NCI-H226 (cell line): Measurements from ENCODE around the gene MAP7.
"Not testable (repeated sequence)": the region's sequence is repeated elsewhere in the genome, so short reads cannot be mapped to it uniquely, and the experiment has no call there.

Experiments
- DNase-seq: peaks from one replicate; pipeline ENCODE4 v3.0.0-alpha.2; 2015

The MAP7 gene

DNA sequence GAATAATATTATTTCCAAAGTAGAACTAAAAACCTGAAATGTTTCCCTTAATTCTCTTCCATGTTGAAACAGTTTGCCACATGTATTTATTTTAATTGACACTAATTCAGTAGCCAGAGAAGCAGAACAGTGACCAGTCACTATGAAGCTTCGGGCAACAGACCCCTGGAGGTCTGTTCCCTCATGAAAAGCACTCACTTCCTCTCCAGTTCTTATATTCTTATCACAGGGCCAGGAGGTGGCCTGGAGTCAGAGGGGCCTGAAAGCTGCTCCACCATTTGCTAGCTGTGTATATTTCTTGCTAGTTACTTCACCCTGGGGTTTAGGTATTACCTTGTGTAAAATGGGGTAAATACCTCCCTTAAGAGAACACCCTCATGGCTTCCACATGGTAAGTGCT is 49.1 kb downstream of the MAP7 start:
- DNase-seq: no peak

DNA sequence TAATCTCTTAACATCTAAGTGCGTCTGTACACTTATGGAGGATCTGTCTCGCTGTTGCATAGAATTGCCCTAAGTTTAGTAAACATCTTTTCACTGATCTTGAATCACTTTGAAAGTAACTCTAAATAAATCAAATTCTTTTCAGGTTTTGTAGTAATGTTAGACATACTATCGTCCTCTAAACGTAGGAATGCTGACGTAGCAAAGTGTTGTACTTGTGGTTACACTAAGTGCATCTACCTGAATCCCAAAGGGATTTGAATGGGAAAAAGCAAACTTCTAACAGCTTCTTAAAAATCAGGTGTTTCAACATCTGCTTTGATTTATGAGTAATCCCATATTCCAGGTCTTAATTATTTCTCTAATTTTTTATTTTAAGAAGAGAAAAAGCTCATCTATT is 49.8 kb downstream of the MAP7 start:
- no peak for DNase-seq

DNA sequence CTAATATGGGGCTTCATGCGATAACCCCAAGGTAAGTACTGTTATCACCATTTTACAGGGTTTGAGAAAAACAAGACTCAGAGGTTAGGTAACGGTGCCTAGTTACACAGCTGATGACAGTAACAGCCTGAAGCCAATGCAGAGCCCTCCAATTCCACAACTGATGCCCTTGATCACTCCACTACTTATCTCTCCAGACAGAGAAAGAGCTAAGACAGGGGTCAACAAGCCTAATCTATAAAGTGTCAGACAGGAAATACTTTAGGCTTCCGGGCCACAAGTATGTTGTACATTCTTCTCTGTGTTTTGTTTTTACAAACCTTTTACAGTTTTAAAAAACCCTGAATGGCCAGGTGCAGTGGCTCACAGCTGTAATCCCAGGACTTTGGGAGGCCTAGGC is 50.9 kb downstream of the MAP7 start:
- no peak for DNase-seq

DNA sequence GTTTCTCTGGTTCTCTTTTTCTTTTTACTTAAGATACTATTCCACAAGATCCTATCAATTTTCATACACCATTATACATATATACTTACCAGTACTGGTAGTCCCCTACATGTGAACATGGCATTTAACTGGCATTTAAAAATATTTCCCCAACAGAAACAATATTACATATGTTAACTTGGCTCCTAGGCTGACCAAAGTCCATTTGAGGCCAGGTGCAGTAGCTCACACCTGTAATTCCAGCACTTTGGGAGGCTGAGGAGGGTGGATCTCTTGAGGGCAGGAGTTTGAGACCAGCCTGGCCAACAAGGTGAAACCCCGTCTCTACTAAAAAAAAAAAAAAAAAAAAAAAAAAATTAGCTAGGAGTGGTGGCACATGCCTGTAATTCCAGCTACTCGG is 53.8 kb downstream of the MAP7 start:
- not testable (repeated sequence) for DNase-seq

DNA sequence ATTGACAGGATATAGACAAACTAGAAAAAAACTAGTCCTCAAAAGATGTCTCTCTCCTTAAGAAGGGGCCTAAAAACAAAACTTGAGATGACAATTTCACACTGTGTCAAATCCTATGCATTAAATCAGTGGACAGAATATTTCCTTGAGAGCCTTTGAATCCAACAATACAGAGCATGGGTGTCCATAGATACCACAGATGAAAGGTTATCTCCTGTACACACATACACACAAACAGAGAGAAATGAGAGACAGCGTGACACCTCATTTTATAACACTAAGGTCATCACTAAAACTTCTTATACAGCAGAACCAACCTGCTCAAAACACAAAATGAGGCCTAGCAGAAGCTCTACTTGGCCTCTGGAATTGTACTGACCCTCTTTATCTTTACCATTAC is 55.5 kb downstream of the MAP7 start:
- DNase-seq: no peak

DNA sequence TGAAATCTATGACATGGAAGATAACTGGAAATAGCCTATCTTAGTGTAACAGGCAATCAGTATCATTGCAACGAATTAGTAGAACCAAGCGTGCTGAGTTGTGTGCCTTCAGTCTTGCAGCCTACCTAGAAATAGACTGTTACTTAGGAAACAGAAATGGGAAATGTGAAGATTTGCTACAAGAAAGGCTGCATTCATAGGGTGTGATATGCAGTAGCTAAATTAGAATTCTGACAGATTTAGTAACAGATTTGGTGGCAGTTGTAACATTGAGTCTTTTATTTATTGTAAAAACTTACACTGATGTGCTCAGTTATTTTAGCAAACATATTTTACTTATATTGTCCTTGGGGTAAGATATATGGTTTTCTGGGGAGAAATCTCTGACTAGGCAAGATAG is 56.2 kb downstream of the MAP7 start:
- no peak for DNase-seq

DNA sequence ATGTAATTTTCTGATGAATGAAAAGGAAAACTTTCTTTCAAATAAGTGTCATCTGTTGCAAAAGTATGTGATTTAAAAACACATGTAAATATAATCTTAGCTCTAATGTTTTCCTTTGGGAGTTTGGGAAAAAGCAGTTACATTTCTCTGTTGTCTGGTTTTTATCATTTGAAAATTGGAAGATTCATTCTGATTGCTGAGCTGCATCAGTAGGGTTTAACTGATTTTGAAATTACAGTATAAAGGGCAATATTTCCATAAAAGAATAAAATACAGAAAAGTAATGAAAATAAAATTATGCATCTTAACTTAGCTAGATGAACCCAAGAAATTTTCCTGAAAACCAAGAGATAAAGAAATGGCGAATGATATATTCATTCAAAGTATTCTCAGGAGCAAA is 57.8 kb downstream of the MAP7 start:
- no peak for DNase-seq

DNA sequence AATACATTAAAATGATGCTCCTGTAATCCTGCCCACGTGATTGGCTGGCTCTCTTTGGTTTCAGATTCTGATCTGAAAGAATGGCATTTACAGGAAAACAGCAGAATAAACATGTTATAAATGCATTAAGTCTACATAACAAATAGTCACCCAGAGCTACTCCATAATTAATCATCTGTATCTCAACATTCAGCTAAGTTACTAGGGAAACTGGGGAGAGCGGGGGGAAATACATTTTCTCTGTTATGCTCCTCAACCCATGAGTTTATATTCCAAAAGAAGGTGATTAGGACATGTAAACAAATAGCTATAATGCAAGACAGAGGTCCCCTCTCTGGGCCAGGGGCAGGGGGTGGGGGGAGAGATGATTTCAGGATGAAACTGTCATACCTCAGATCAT is 58.5 kb downstream of the MAP7 start:
- DNase-seq: no peak

DNA sequence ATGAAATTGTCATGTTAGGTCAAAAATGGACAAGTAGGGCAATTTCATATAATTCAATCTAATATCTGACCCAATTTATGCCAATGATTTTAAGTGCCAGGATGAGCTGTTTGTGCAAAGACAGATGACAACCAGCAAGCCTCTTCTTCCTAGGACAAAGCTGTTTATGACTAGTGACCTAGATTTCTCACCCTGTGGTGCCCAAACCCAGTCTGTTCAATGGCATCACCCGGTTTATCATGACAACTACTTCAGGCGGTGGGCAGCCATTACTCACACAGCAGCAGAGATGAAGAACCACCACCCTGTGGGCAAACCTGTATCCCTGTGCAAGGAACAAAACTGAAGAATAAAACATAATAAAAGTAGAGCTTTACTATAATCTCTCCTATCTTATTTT is 59.0 kb downstream of the MAP7 start:
- DNase-seq: no peak

DNA sequence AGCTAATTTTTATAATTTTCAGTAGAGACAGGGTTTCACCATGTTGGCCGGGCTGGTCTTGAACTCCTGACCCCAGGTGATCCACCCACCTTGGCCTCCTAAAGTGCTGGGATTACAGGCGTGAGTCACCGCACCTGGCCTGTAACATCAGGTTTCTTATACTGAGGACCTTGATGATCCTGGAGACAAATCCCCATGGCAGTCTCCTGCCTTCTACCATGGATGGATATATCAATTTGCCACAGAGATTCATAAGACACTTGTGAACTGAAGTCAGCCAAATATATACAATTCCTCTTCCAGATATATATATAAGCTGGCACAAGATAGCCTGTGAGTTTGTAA is 60.6 kb downstream of the MAP7 start:
- DNase-seq: not testable (repeated sequence)

DNA sequence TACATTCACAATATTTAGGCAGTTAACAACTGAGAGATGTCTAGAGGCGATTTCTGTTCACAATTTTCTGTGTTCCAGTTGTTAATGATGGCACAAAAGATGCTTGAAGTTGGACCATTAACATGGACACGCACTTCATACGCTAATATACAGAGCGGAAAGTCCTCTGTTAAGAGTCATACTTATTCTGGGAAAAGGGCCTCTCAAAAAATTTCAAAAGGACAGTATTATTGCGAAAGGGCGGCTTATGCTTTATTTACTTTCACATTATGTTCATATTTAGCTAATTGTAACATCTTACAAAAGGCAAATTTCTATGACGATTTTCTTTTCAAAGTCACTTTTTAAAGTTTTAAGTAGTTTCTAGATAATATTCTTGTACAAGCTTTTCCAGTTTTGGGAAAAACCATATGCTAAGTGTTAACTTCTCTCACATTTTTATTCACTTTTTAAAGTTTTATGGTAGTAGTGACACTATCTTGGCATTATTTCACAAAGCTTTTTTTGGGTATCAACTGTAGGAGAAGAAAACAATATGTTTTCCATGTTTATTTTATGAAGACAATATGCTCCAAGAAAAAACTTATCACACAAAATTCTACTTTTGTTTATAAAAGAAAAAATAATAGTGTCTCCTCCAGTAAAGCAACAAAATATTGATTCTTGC is 62.3 kb downstream of the MAP7 start:
- no peak for DNase-seq

DNA sequence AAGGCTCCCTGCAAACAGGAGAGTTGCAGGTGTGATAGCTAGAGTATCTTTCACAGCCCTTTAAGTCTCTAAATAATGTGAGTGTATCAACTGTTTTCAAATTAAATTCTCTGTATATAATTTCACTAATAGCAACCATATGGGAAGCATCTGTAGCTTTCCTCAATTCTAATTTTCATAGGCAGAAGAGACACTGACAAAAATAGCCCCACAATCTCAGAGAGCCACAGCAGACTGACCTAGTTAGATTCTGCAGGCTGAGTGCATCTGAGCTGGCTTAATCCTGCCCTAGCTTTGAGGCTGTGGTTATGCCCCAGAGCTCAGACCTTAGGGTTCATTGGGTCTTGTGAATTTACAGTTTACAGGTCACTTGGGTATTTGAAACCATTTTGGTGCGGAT is 63.9 kb downstream of the MAP7 start:
- DNase-seq: no peak

DNA sequence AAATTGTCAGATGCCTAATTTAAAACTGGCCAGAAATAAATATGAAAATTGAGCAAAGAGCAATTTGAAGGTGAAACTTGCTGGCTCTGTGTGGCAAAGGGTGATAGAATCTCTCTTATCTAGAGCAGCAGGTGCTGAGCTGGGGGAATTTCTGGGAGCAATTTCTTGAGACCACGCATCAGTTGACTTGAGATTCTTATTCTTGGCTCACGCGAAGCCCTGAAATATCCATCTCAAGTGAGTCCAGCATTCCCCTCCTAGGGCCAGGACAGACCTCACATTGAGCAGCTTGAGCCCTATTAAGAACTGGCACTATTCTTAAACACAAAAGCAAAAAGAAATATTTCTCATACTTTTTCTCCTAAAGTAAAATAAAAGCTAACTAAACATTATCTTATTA is 66.3 kb downstream of the MAP7 start:
- DNase-seq: no peak

DNA sequence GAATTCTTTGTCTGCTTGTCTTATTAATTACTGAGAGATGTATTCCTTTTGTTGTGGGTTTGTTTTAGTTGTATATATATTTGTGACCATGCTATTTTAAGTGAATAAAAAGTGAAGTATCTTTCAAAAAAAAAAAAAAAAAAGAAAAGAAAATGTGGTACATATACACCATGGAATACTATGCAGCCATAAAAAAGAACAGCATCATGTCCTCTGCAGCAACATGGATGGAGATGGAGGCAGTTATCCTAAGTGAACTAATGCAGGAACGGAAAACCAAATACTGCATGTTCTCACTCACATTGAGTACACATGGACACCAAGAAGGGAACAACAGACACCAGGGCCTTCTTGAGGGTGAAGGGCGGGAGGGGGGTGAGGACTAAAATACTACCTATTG is 67.2 kb downstream of the MAP7 start:
- DNase-seq: not testable (repeated sequence)

DNA sequence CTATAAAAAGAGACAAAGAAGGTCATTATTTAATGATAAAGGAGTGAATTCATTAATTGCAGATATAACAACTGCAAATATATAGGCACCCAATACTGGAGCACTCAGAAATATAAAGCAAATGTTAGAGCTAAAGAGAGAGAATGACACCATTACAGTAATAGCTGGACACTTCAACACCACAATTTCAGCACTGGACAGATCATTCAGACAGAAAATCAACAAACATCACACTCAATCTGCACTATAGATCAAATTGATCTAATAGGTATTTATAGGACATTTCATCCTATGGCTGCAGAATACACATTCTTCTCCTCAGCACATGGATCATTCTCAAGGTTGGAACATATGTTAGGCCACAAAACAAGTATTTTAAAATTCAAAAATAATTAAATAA is 72.7 kb downstream of the MAP7 start:
- no peak for DNase-seq

DNA sequence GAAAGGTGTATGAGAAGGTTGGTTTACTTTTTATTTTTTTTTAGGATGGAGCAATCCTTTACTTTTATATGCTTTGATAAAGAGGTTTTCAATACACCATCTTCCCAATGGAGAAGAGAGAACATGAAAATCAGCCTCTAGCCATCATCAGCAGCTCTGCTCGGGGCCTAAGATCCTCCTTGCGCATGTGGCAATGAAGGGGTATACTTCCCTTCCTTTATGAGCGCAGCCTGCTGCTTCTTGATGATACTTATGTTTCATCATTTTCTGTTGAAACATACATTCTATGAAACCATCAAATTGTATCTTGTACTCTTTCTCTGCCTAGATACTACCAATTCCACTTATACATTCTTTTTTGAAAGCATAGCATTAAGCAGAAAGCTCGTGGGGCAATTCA is 74.5 kb downstream of the MAP7 start:
- no peak for DNase-seq

DNA sequence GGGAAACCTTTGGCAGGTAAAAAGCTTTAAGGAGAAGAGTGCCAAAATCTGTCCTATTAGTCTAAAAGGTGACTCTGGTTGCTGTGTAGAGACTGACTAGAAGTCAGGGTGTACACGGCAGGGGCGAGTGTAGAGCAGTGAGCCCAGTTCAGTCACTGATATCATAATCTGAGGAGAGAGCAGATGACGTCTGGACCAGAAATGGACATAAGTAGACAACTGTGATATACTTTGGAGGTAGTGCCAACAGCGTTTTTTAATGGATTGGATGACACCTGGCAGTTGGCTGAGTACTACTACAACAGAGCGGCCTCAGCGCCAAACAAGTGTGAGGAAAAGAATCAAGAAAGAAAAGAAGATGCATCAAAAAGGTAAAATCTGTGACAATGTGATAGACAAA is 76.0 kb downstream of the MAP7 start:
- DNase-seq: no peak

DNA sequence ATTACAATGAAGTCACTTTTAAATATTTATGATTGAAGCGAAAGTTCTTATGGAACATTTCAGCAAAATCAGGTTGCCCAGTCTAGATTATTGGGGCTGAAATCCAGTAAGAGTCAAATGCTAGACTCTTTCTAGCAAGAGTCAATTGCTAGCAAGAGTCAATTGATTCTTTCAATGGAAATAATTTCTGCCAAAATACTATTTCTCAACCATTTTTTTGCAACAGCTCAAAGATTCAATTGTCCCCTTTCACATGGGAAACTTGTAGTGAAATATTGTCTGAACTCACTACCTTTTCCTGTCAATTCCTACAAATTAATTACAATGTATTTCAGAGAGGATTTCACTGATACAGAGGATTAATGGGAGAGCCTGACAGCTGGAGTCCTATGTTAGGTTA is 78.3 kb downstream of the MAP7 start:
- no peak for DNase-seq

DNA sequence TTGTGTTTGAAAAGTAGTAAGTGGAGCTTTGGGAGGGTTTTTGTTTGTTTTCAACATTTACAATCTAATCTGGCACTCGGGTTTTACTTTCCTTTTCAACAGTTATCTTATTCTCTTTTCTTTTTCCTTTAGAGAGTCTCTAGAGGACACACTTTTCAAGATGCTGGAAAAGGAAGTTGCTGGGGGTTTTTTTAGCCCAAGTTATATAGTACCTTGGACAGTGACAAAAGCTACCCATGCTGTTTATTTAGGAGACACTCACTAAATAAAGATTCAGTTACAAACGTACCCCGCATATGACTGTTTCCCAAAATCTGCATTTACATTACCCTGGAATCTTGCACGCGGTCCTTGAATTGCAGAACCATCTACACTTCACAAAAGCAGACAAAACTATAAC is 78.8 kb downstream of the MAP7 start:
- no peak for DNase-seq

DNA sequence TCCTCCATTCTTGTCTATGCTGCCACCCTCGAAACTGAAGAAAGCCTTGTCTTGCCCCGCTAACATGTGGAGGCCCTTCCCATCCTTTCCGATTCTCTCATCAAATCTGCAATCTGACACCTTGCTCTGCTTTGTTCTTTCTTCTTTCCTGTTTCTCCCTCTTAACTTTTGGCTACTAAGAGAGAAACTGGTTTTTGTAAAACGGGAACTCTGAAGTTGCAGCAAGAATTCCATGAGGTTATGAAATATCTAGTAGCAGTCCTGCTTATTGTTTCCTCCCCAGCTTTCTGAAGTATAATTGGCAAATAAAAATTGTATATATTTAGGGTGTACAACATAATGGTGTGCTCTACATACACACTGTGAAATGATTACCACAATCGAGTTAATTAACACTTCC is 80.2 kb downstream of the MAP7 start:
- no peak for DNase-seq

DNA sequence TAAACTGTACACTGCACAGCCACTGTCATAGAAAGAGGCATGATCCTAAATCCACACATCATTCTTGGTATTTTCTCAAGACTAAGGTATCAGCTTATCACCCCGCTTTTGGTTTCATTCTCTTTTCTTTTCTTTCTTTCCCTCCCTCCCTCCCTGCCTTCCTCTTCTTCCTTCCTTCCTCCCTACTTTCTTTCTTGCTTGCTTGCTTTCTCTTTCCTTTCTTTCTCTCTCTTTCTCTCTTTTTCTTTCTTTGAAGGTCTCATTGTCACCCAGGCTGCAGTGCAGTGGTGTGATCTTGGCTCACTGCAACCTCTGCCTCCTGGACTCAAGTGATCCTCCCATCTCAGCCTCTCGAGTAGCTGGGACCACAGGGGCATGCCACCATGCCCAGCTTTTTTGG is 81.1 kb downstream of the MAP7 start:
- no peak for DNase-seq

DNA sequence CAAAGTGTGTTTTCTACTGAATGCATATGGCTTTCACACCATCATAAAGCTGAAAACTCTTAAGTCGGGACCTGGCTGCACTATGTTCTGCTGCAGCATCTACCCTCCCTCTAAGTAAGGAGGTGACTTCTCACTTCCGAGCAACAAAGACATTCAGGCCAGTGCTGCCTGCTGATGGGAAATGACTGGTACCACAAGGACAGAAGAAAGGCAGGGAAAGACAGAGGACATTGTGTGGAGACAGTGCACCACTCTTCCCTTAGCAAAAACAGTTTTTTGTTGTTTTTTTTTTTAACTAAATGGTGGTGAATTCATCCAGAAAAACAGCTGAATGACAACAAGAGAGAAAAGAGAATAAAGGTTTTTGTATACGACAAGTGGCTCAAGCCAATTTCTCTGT is 81.5 kb downstream of the MAP7 start:
- DNase-seq: no peak

DNA sequence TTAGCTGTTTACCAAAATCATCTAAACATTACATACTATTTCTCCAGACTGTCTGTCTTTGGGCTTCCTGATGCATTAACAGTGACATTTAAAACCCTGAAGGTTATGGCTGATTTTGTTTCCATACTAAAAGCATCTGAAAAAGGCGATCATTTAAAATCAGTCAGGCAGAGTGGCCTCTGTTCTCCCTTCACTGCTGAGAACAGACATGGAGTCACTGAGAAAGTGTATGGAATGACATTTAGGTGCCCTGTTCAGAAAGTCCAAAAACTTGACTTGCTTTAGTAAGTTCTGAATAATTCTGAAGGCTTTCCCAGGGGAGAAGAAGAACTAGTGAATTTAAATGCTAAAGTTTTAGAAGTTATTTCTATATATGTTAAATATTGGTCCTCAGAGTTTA is 83.0 kb downstream of the MAP7 start:
- no peak for DNase-seq

DNA sequence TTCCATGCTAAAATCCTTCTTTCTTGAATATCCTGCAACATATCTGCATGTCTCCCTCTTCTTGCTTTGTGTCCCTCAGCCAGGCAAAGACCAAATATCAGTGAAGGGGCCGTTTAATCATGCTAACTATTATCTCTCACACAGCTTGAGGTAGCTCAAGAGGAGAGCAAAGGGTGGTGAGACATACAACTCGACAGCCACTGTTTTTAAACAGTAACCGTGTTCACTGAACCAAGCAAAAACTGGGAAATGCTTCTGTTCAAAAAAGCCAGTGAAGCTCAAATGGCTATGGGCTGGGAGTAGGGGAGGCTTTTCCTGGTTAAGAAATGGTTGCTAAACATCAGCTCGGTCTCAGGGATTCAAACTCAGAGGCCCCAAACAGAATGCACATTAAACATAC is 83.4 kb downstream of the MAP7 start:
- DNase-seq: no peak

DNA sequence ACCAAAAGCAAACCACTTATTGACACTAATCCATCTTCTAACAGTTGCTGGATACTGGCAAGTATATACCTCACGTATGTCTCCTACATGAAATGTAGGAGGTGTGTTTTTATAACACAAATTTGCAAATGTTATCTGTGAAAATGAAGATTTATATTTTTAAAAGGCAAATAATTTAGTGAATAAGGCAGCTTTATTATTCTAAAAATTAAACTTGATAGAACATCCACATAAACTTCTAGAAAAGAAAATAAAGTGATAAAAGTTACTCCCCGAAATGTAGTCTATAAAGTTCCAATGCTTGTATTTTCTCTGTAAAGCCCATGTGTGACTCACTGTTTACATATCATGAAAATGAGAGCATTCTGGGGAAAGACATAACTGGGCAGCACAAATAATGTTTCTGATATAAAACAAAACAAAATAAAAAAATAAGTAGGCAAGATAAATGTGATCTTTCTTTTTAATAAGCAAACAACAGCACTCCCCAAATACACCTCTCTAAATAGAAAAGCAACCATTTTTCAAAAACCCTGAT is 84.4 kb downstream of the MAP7 start:
- DNase-seq: no peak

DNA sequence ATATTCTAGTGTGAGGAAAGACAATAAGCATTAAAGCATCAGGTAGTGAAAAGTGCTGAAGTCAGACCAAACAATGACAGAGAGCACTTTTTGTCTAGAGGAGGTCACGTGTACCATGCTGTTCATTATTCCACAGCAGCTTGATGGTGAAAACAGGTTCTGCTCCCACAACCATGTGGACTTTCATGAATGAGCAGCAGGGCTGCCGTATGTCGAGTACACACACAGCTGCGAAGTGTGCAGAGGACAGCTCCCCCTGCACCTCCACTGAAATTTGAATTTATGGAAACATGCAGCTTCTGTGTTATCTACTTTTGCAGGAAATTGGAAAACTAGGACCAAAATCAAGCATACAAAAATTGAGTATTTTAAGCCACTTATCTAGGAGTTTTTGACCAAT is 85.3 kb downstream of the MAP7 start:
- DNase-seq: no peak
